Stomach (tissue), 4 donors: Measurements from ENCODE around the gene MRC2.

Experiments used
- CTCF ChIP-seq, 7 experiments: fragments of 450-650 bp in 4 of 7; fragments of 200-600 bp in 3 of 7; sonication (generic) in 3 of 7; IDR thresholded peaks; one replicate each; pipeline ENCODE4 v1.5.1; 2016 to 2019; ENCODE audit warnings: antibody characterized with exemption in 7 of 7, control low read depth in 2 of 7, mild to moderate bottlenecking in 1 of 7
- EP300 ChIP-seq: sonication (generic); formaldehyde crosslinking; IDR thresholded peaks from one replicate; pipeline ENCODE4 v1.6.1; 2017; ENCODE audit warnings: antibody characterized with exemption
- POLR2AphosphoS5 ChIP-seq, 3 donors: sonication (generic); formaldehyde crosslinking; IDR thresholded peaks; one replicate each; pipeline ENCODE4 v1.6.1; 2016; ENCODE audit warnings: antibody characterized with exemption in 3 of 3

GRCh38 chr17:62648251-62648955, 20.9 kb downstream of the MRC2 start:
- TF ChIP-seq CTCF (IDR thresholded peaks at IDR 0.05) (no peak), POLR2AphosphoS5 (IDR thresholded peaks at IDR 0.05) (no peak), EP300 (no peak)
